Karpas-422 (cell line): Measurements from ENCODE around the gene MARS1. TPM values are rescaled to one million over a fixed set of nuclear protein-coding genes. Genes with fewer than 3 reads are reported as not detected.

Source experiments
- DNase-seq: peaks from one replicate; pipeline ENCODE4 v3.0.0-alpha.2; 2015
- H2AFZ ChIP-seq: fragments of 200-600 bp; sonication (generic); 2 replicates; pipeline ENCODE4 v1.6.1; 2014; ENCODE audit warnings: antibody characterized with exemption, low read length, mixed read lengths
- H3K27ac ChIP-seq: fragments of 200-600 bp; sonication (generic); 2 replicates; pipeline ENCODE4 v1.5.1; 2014; ENCODE audit warnings: mild to moderate bottlenecking, low read length, moderate library complexity
- H3K27me3 ChIP-seq: fragments of 200-600 bp; sonication (generic); 2 replicates; pipeline ENCODE4 v1.6.1; 2014; ENCODE audit warnings: low read length, mixed read lengths
- H3K36me3 ChIP-seq: fragments of 200-600 bp; sonication (generic); 2 replicates; pipeline ENCODE4 v1.6.1; 2014; ENCODE audit warnings: low read length, mixed read lengths; ENCODE audit not compliant: insufficient read depth
- H3K4me1 ChIP-seq: fragments of 200-600 bp; sonication (generic); 2 replicates; pipeline ENCODE4 v1.6.1; 2014; ENCODE audit warnings: mild to moderate bottlenecking, low read length, mixed read lengths
- H3K4me2 ChIP-seq: fragments of 200-600 bp; sonication (generic); 2 replicates; pipeline ENCODE4 v1.6.1; 2014; ENCODE audit warnings: low read length, low read depth, mild to moderate bottlenecking; ENCODE audit not compliant: poor library complexity, severe bottlenecking
- H3K4me3 ChIP-seq: fragments of 200-600 bp; sonication (generic); 2 replicates; pipeline ENCODE4 v1.5.1; 2014; ENCODE audit warnings: mild to moderate bottlenecking, antibody characterized with exemption, low read length, mixed read lengths
- H3K79me2 ChIP-seq: fragments of 200-600 bp; sonication (generic); 2 replicates; pipeline ENCODE4 v1.6.1; 2014; ENCODE audit warnings: mild to moderate bottlenecking, low read length, mixed read lengths
- H3K9ac ChIP-seq: fragments of 200-600 bp; sonication (generic); 2 replicates; pipeline ENCODE4 v1.6.0; 2014; ENCODE audit warnings: low read length
- H3K9me2 ChIP-seq: fragments of 200-600 bp; sonication (generic), shearing (Covaris generic); replicated peaks from 2 replicates; pipeline ENCODE4 v1.6.0; 2014; ENCODE audit warnings: mild to moderate bottlenecking, low read length, moderate library complexity; ENCODE audit not compliant: insufficient read depth
- H3K9me3 ChIP-seq: fragments of 300-700, 200-600 bp; sonication (generic); 2 replicates; pipeline ENCODE4 v1.6.1; 2014; ENCODE audit warnings: low read length, mixed read lengths
- H4K20me1 ChIP-seq: fragments of 200-600 bp; sonication (generic); 2 replicates; pipeline ENCODE4 v1.6.1; 2014; ENCODE audit warnings: mild to moderate bottlenecking, antibody characterized with exemption, low read length, low read depth; ENCODE audit not compliant: insufficient read depth
- total RNA-seq: library from RNA; depleted of rRNA; stranded (reverse); fragments of >200 nt; shearing (Covaris generic); gene quantifications from 2 replicates; pipeline ENCODE4 v1.2.3, GENCODE V29; 2014; ENCODE audit warnings: low replicate concordance

The MARS1 gene
- total RNA-seq, 1 experiment from 2014 or later, result 204 TPM

DNA sequence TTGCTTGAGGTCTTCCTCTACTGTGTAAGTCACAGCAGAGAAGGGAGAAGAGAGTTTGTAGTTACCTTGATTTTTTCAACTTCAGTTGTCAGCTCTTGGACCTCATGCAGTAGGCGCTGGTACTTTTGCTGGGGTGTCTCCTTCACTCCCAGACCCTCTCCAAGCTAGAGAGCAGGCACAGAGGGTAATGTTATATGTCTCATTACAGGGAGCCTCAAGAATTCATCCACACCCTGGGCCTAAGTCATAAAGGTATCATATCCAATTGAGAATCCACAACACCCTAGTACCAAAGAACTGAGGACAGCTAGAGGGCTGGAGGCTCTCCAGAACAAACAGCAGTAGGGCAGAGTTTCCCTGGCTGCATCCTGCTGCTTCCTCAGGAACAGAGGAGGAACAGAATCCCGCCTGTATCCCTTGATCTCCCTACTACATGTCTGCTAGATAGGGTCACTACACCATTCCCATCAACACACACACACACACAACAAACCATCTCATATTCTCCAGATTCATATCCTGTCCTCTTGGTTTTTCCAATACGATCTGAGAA lies 47.2 kb downstream of the MARS1 start:
- no peak overlapping the region for H3K27ac ChIP-seq
- no peak overlapping the region for H3K9ac ChIP-seq
- H3K27me3 ChIP-seq, result no peaks in the 10 kb centered on the region
- DNase-seq, result no peak
- H2AFZ ChIP-seq, result no peak overlapping the region
- H3K4me3 ChIP-seq, result no peak overlapping the region
- H4K20me1 ChIP-seq, result no peaks in the 10 kb centered on the region
- H3K79me2 ChIP-seq, result no peaks in the 10 kb centered on the region
- H3K9me2 ChIP-seq, result no peaks in the 10 kb centered on the region
- H3K36me3 ChIP-seq, result peaks cover 17% of the 10 kb centered on the region
- no peaks in the 10 kb centered on the region for H3K4me1 ChIP-seq
- no peaks in the 10 kb centered on the region for H3K9me3 ChIP-seq
- no peak overlapping the region for H3K4me2 ChIP-seq

- Histone ChIP-seq H3K9me3 (no peaks in the 10 kb centered on the region), H3K27ac (no peak overlapping the region), H2AFZ (no peak overlapping the region), H3K79me2 (0 out of 2 replicates have a peak, but pooled peaks cover 5% of the 10 kb centered on the region), H3K4me2 (no peak overlapping the region), H4K20me1 (no peaks in the 10 kb centered on the region), H3K27me3 (no peaks in the 10 kb centered on the region), H3K4me1 (no peaks in the 10 kb centered on the region), H3K9me2 (no peaks in the 10 kb centered on the region), H3K36me3 (peaks cover 8% of the 10 kb centered on the region), H3K4me3 (no peak overlapping the region), H3K9ac (no peak overlapping the region)
- DNase-seq, result no peak
Observed at GRCh38 chr12:57535764-57536596, 48.1 kb downstream of the MARS1 start.

DNA sequence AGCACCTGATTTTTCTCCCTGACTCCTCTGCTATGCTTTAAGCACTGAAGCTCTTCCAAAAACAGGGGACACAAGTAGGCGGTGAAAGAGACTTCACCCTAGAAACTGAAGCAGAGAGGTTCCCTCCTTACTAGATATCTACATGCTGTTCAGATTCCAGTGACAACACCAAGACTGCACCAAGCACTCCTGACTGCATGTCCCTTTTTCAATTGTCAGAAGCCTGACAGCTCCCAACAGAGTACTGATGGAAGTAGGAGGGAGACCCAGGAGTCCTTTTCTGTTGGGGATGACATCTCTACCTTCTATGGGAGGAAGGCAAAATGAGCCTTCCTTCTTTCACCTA lies 48.7 kb downstream of the MARS1 start:
- Histone ChIP-seq H3K9me3 (no peaks in the 10 kb centered on the region), H3K27me3 (no peaks in the 10 kb centered on the region), H3K36me3 (peaks cover 11% of the 10 kb centered on the region), H2AFZ (no peak overlapping the region), H3K27ac (no peak overlapping the region), H4K20me1 (no peaks in the 10 kb centered on the region), H3K9ac (no peak overlapping the region), H3K79me2 (0 out of 2 replicates have a peak, but pooled peaks cover 5% of the 10 kb centered on the region), H3K4me2 (no peak overlapping the region), H3K4me3 (no peak overlapping the region), H3K9me2 (no peaks in the 10 kb centered on the region), H3K4me1 (no peaks in the 10 kb centered on the region)
- no peak for DNase-seq

DNA sequence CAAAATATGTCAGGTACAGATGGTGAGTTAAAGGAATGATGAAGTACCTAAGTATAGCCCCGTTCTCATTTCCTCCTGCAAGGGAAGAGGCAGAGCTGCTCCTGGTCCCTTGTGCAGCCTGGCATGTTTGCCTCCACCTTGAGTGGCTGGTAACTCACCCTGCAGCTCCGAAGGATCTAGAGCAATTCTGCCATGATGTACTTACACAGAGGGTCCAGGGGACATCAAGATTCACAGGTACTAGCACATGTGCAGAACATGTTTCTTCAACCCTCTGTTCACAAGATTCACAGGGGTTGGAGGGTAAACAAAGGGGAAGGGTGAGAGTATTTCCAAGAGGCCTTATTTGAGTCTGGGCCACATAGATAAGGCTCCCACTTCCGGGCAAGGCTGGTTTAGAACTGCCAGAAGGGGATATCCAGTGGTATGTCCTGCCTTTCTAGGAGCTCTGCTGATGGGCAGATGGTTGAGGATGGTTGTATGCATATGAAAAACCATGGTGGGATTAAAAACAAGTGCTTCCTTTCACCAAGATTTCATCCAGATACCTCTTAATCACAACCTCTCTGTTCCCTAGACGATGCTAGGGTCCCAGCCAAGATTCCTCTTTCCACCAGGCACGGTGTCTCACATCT lies 51.4 kb downstream of the MARS1 start:
- H4K20me1 ChIP-seq, result no peaks in the 10 kb centered on the region
- DNase-seq, result no peak
- H3K4me3 ChIP-seq, result no peak overlapping the region
- H3K9ac ChIP-seq, result no peak overlapping the region
- no peaks in the 10 kb centered on the region for H3K27me3 ChIP-seq
- peaks cover 13% of the 10 kb centered on the region for H3K79me2 ChIP-seq
- H3K9me3 ChIP-seq, result no peaks in the 10 kb centered on the region
- no peak overlapping the region for H2AFZ ChIP-seq
- H3K27ac ChIP-seq, result no peak overlapping the region
- H3K4me1 ChIP-seq, result peaks cover 9% of the 10 kb centered on the region
- no peaks in the 10 kb centered on the region for H3K9me2 ChIP-seq
- peaks cover 9% of the 10 kb centered on the region for H3K36me3 ChIP-seq
- no peak overlapping the region for H3K4me2 ChIP-seq

DNA sequence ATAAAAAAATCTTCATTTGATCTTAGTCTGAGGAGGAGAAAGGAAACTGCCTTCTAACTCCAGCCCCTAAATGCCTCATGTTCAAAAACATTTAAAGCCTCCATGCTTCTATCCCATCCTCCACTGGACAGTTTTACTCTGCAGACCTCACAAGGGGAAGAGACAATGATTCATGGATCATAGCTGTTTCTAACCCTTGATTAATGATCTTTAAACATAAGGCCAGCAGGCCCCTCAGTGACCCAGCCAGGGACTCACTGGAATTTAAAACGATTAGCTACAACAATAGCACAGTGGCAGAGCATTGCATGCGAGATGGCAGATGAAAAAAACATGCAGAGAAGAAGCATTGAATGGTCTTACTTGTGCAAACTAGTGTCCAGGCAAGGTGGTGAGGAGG lies 53.1 kb downstream of the MARS1 start:
- H3K27me3 ChIP-seq, result no peaks in the 10 kb centered on the region
- no peak overlapping the region for H3K4me3 ChIP-seq
- no peak overlapping the region for H3K9ac ChIP-seq
- H3K36me3 ChIP-seq, result peaks cover 9% of the 10 kb centered on the region
- H3K9me2 ChIP-seq, result no peaks in the 10 kb centered on the region
- peaks cover 28% of the 10 kb centered on the region for H3K79me2 ChIP-seq
- DNase-seq, result no peak
- H3K9me3 ChIP-seq, result no peaks in the 10 kb centered on the region
- H2AFZ ChIP-seq, result no peak overlapping the region
- H3K4me1 ChIP-seq, result peaks cover 24% of the 10 kb centered on the region
- no peak overlapping the region for H3K27ac ChIP-seq
- no peak overlapping the region for H3K4me2 ChIP-seq
- H4K20me1 ChIP-seq, result peaks cover under 1% of the 10 kb centered on the region; the same call in 1 of the 2 replicates

DNA sequence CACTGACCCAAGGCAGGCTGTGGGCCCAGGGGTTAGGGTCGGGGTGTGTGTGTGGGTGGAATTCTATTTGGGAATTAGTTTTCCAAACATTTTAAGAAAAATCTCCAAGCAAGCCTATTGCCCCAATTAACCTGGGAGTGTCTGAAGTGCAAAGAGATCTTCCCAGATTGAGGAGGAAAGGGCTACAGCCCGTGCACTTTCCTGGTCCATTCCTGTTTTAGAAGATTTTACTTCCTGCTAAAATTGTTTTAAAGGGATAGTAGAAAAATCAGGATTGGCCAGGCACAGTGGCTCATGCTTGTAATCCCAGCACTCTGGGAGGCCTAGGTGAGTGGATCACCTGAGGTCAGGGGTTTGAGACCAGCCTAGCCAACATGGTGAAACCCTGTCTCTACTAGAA lies 53.8 kb downstream of the MARS1 start:
- Histone ChIP-seq H3K4me3 (no peak overlapping the region), H3K9me2 (no peaks in the 10 kb centered on the region), H4K20me1 (peaks cover 4% of the 10 kb centered on the region; the same call in 1 of the 2 replicates), H3K36me3 (peaks cover 9% of the 10 kb centered on the region), H3K79me2 (peaks cover 35% of the 10 kb centered on the region), H3K27me3 (no peaks in the 10 kb centered on the region), H2AFZ (no peak overlapping the region), H3K9ac (no peak overlapping the region), H3K27ac (no peak overlapping the region), H3K4me2 (no peak overlapping the region), H3K9me3 (no peaks in the 10 kb centered on the region), H3K4me1 (peaks cover 27% of the 10 kb centered on the region)
- DNase-seq, result no peak

DNA sequence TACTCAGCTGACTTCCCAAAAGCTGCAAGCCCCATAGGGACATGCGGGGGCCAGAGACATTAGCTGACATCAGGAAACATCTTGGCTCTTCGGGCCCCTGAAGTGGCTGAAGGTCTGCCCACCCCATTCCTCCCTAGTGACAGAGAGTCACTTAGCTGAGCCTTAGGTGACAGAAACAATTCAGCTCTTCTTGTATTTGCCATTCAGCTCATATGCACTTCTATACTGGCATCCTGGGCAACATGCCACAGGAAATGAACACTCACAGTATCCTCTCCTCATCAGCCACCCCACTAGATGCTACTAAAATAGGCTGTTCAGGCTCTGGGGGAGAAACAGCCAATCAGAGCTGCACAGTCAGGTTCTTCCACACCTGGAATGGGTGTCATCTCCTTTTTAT lies 55.7 kb downstream of the MARS1 start:
- peaks cover 4% of the 10 kb centered on the region; the same call in 1 of the 2 replicates for H4K20me1 ChIP-seq
- peaks cover 7% of the 10 kb centered on the region for H3K36me3 ChIP-seq
- H3K9me2 ChIP-seq, result no peaks in the 10 kb centered on the region
- H3K9me3 ChIP-seq, result no peaks in the 10 kb centered on the region
- no peak for DNase-seq
- H2AFZ ChIP-seq, result no peak overlapping the region
- H3K4me3 ChIP-seq, result no peak overlapping the region
- peaks cover 37% of the 10 kb centered on the region for H3K79me2 ChIP-seq
- no peak overlapping the region for H3K9ac ChIP-seq
- H3K4me2 ChIP-seq, result peak overlapping the region; percentile 22
- H3K27ac ChIP-seq, result peak overlapping the region; percentile 22; the same call in 1 of the 2 replicates
- H3K27me3 ChIP-seq, result no peaks in the 10 kb centered on the region
- peaks cover 41% of the 10 kb centered on the region for H3K4me1 ChIP-seq

DNA sequence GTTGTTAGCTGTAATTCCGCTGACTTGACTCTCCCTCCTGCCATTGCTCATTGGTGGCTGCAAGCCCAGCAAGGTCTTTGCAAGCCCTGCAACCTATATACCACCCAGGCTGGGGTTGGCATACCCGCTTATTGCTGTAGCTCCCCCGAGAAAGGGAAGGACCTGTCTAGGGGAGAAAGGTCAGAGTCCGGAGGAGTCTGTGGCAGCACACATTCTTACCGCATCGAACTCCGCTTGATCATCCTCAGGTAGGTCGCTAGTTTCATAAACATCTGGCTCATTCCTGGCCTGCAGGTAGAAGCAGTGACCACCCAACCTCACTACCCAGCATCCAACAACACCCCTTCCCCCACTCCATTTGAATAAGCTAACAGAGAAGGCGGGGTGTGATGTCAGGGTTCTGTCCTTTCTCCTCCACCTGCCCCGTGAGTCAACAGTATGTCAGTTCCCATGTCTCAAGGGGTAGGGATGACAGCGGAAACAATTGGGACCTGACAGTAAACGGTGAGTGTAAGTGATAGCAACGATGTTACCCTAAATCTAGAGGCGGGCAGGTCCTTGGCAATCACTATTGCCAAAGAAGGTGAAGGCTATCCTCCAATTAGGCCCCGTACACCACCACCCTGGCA lies 58.1 kb downstream of the MARS1 start:
- Histone ChIP-seq H3K79me2 (peaks cover 48% of the 10 kb centered on the region), H3K9ac (peak overlapping the region; percentile 96), H4K20me1 (peaks cover 4% of the 10 kb centered on the region; the same call in 1 of the 2 replicates), H3K4me3 (peak overlapping the region; percentile 89), H3K9me2 (no peaks in the 10 kb centered on the region), H3K4me1 (peaks cover 57% of the 10 kb centered on the region), H3K36me3 (peaks cover 7% of the 10 kb centered on the region), H3K27ac (peak overlapping the region; percentile 63; the same call in 1 of the 2 replicates), H3K4me2 (peak overlapping the region; percentile 84), H3K9me3 (no peaks in the 10 kb centered on the region), H3K27me3 (no peaks in the 10 kb centered on the region), H2AFZ (no peak overlapping the region)
- DNase-seq, result peak; percentile 42
